IMR-90 (cell line): ENCODE data around the gene OR5AN1. TPM values are rescaled to one million over a fixed set of nuclear protein-coding genes. Genes with fewer than 3 reads are reported as not detected.

Experiments used
- ATAC-seq: fragments of 200-7000 bp; cut with Tn5 transposase; 2 replicates; pipeline ENCODE4 v1.9.1; 2020; ENCODE audit warnings: low read depth, mild to moderate bottlenecking, moderate library complexity
- BruUV-seq: library from RNA; stranded (reverse); fragments of 400-500 nt; replicated peaks from 2 replicates; lab custom pipeline; 2021; lab: Mats Ljungman, UMichigan
- CTCF ChIA-PET: fragments of 300-600 bp; formaldehyde crosslinking; extraction: SDS; loops from one replicate; lab custom pipeline; 2021; ENCODE audit warnings: antibody characterized with exemption; lab: Yijun Ruan, JAX
- POLR2A ChIA-PET: fragments of 300-600 bp; sonication (Branson Sonifier 250); formaldehyde crosslinking; loops from one replicate; lab custom pipeline; 2022; ENCODE audit warnings: antibody characterized with exemption; ENCODE audit not compliant: unreplicated experiment; lab: Charles Lee
- DNase-seq: peaks from one replicate; pipeline ENCODE4 v3.0.0; 2013
- H2AFZ ChIP-seq: replicated peaks from 2 replicates; pipeline ENCODE3; 2013; ENCODE audit warnings: low read length, mild to moderate bottlenecking; ENCODE audit not compliant: poor library complexity
- H2AK5ac ChIP-seq: 2 replicates; pipeline ENCODE4 v1.6.1; 2013; ENCODE audit warnings: low read depth, low read length, inconsistent platforms
- H2AK9ac ChIP-seq: replicated peaks from 2 replicates; pipeline ENCODE3; 2013; ENCODE audit warnings: mild to moderate bottlenecking, low read depth, low read length, moderate library complexity; ENCODE audit not compliant: poor library complexity
- H2BK120ac ChIP-seq: 2 replicates; pipeline ENCODE4 v1.6.1; 2013; ENCODE audit warnings: low read depth, low read length, inconsistent platforms
- H2BK15ac ChIP-seq: 3 replicates; pipeline ENCODE4 v1.6.1; 2013; ENCODE audit warnings: low read depth, low read length, inconsistent platforms
- H2BK20ac ChIP-seq: 2 replicates; pipeline ENCODE4 v1.6.1; 2013; ENCODE audit warnings: low read depth, mild to moderate bottlenecking, inconsistent platforms, low read length, moderate library complexity
- H2BK5ac ChIP-seq: 2 replicates; pipeline ENCODE4 v1.6.1; 2013; ENCODE audit warnings: mild to moderate bottlenecking, low read depth, low read length, inconsistent platforms; ENCODE audit not compliant: poor library complexity, severe bottlenecking
- H3K14ac ChIP-seq: replicated peaks from 2 replicates; pipeline ENCODE4 v1.6.1; 2013; ENCODE audit warnings: low read depth, low read length, inconsistent platforms
- H3K18ac ChIP-seq: 2 replicates; pipeline ENCODE4 v1.6.1; 2013; ENCODE audit warnings: low read depth, low read length, control low read depth
- H3K23ac ChIP-seq: 2 replicates; pipeline ENCODE4 v1.6.1; 2013; ENCODE audit warnings: low read depth, low read length, inconsistent platforms
- H3K27ac ChIP-seq: 2 replicates; pipeline ENCODE4 v1.5.1; 2013; ENCODE audit warnings: mild to moderate bottlenecking, control low read depth, low read length; ENCODE audit not compliant: insufficient read depth
- H3K27me3 ChIP-seq: 2 replicates; pipeline ENCODE4 v1.6.1; 2013; ENCODE audit warnings: low read length; ENCODE audit not compliant: control insufficient read depth, insufficient read depth
- H3K36me3 ChIP-seq: 2 replicates; pipeline ENCODE4 v1.6.1; 2013; ENCODE audit warnings: low read length, mixed read lengths; ENCODE audit not compliant: control insufficient read depth, insufficient read depth
- H3K4ac ChIP-seq: 2 replicates; pipeline ENCODE4 v1.6.1; 2013; ENCODE audit warnings: low read depth, low read length, inconsistent platforms
- H3K4me1 ChIP-seq: 2 replicates; pipeline ENCODE4 v1.6.1; 2013; ENCODE audit warnings: low read length, mixed read lengths; ENCODE audit not compliant: control insufficient read depth, insufficient read depth
- H3K4me2 ChIP-seq: 2 replicates; pipeline ENCODE4 v1.6.1; 2013; ENCODE audit warnings: low read depth, mild to moderate bottlenecking, control low read depth, low read length, moderate library complexity
- H3K4me3 ChIP-seq: 2 replicates; pipeline ENCODE4 v1.5.1; 2013; ENCODE audit warnings: low read depth, mild to moderate bottlenecking, control low read depth, low read length, moderate library complexity; ENCODE audit not compliant: insufficient read depth
- H3K56ac ChIP-seq: 2 replicates; pipeline ENCODE4 v1.6.1; 2013; ENCODE audit warnings: low read length, inconsistent platforms; ENCODE audit not compliant: insufficient read depth; ENCODE audit errors: extremely low read depth
- H3K79me1 ChIP-seq, 2 experiments: 2 replicates each; pipeline ENCODE4 v1.6.1; 2013; ENCODE audit warnings: low read length in 2 of 2, inconsistent platforms in 1 of 2, low read depth in 1 of 2
- H3K9ac ChIP-seq: 2 replicates; pipeline ENCODE4 v1.6.1; 2013; ENCODE audit warnings: low read depth, low read length, control low read depth
- H3K9me1 ChIP-seq: 2 replicates; pipeline ENCODE4 v1.6.1; 2013; ENCODE audit warnings: low read length, inconsistent platforms; ENCODE audit not compliant: insufficient read depth
- H3K9me3 ChIP-seq: 2 replicates; pipeline ENCODE4 v1.6.1; 2013; ENCODE audit warnings: low read length; ENCODE audit not compliant: control insufficient read depth, insufficient read depth
- H4K20me1 ChIP-seq: 2 replicates; pipeline ENCODE4 v1.6.1; 2013; ENCODE audit warnings: low read length, inconsistent platforms; ENCODE audit not compliant: insufficient read depth
- H4K5ac ChIP-seq: 2 replicates; pipeline ENCODE4 v1.6.1; 2013; ENCODE audit warnings: mild to moderate bottlenecking, low read depth, low read length, control low read depth
- H4K8ac ChIP-seq, 2 experiments: 2 replicates each; pipeline ENCODE4 v1.6.1; 2013; ENCODE audit warnings: low read depth in 2 of 2, low read length in 2 of 2, control low read depth in 1 of 2, inconsistent platforms in 1 of 2
- H4K91ac ChIP-seq: 2 replicates; pipeline ENCODE4 v1.6.1; 2013; ENCODE audit warnings: low read depth, low read length, inconsistent platforms; ENCODE audit not compliant: insufficient read depth
- BHLHE40 ChIP-seq: fragments of 150-350 bp; IDR thresholded peaks from 2 replicates; pipeline ENCODE4 v1.6.1; 2016; ENCODE audit warnings: mild to moderate bottlenecking, low read depth, low read length
- CEBPB ChIP-seq: IDR thresholded peaks from 2 replicates; pipeline ENCODE4 v1.6.1; 2012; ENCODE audit warnings: low read depth, low read length, improper control_type of control experiment
- CHD1 ChIP-seq: IDR thresholded peaks from 2 replicates; pipeline ENCODE4 v1.6.1; 2012; ENCODE audit warnings: low read depth, low read length, improper control_type of control experiment
- FOS ChIP-seq: fragments of 150-350 bp; IDR thresholded peaks from 2 replicates; pipeline ENCODE4 v1.6.1; 2016; ENCODE audit warnings: low read depth, low read length
- MAFK ChIP-seq: IDR thresholded peaks from 2 replicates; pipeline ENCODE4 v1.6.1; 2012; ENCODE audit warnings: low read depth, low read length, improper control_type of control experiment
- MAZ ChIP-seq: IDR thresholded peaks from 2 replicates; pipeline ENCODE4 v1.6.1; 2012; ENCODE audit warnings: low read depth, mild to moderate bottlenecking, low read length, improper control_type of control experiment, moderate library complexity, borderline replicate concordance
- MXI1 ChIP-seq: IDR thresholded peaks from 2 replicates; pipeline ENCODE4 v1.6.1; 2012; ENCODE audit warnings: low read depth, mild to moderate bottlenecking, low read length, moderate library complexity, borderline replicate concordance
- NFE2L2 ChIP-seq: fragments of 150-350 bp; IDR thresholded peaks from 2 replicates; pipeline ENCODE4 v1.6.1; 2016; ENCODE audit warnings: low read depth, mild to moderate bottlenecking, low read length
- POLR2A ChIP-seq: IDR thresholded peaks from 2 replicates; pipeline ENCODE4 v1.6.1; 2012; ENCODE audit warnings: mild to moderate bottlenecking, low read depth, low read length
- RAD21 ChIP-seq: IDR thresholded peaks from 2 replicates; pipeline ENCODE4 v1.6.1; 2012; ENCODE audit warnings: low read length, improper control_type of control experiment
- RCOR1 ChIP-seq: IDR thresholded peaks from 2 replicates; pipeline ENCODE4 v1.6.1; 2012; ENCODE audit warnings: mild to moderate bottlenecking, low read length, improper control_type of control experiment; ENCODE audit not compliant: insufficient replicate concordance
- RFX5 ChIP-seq: IDR thresholded peaks from 2 replicates; pipeline ENCODE4 v1.8.0; 2012; ENCODE audit warnings: low read depth, mild to moderate bottlenecking, low read length, moderate library complexity
- SMC3 ChIP-seq: fragments of 150-350 bp; IDR thresholded peaks from 2 replicates; pipeline ENCODE4 v1.6.1; 2016; ENCODE audit warnings: low read depth, mild to moderate bottlenecking, antibody characterized with exemption, low read length, moderate library complexity
- WGBS, 2 experiments: methylation state at CpG; one replicate each; pipeline versions ENCODE4 v1.1.5 to v1.1.7; 2013; ENCODE audit warnings: missing lambda C conversion rate in 2 of 2; ENCODE audit not compliant: insufficient read length in 1 of 2; ENCODE audit errors: extremely low coverage in 2 of 2; 5-methylcytosine and 5-hydroxymethylcytosine counted together
- dilution Hi-C: fragments of 300-500 bp; cut with HindIII; formaldehyde crosslinking; loops from one replicate; pipeline ENCODE4 v1.14.3; 2018; ENCODE audit warnings: low sequenced_read_pairs; ENCODE audit not compliant: unreplicated experiment
- in situ Hi-C: fragments of 300-500 bp; cut with MboI; formaldehyde crosslinking; loops from 3 replicates; pipeline ENCODE4 v1.14.3; 2019; ENCODE audit warnings: low sequenced_read_pairs, inconsistent platforms, mixed read lengths
- intact Hi-C: fragments of 100-400 bp; cut with micrococcal nuclease; formaldehyde crosslinking; loops from 2 replicates; pipeline ENCODE4 v1.10.0; 2022
- polyA plus RNA-seq, 3 experiments: library from polyadenylated mRNA; depleted of rRNA; stranded (reverse); fragments of >200 nt; gene quantifications; 2 replicates each; pipeline ENCODE4 v1.2.3, GENCODE V29; 2012; ENCODE audit warnings: low replicate concordance in 1 of 3
- total RNA-seq: library from RNA; depleted of rRNA; stranded (reverse); fragments of >200 nt; gene quantifications from 2 replicates; pipeline ENCODE4 v1.2.3, GENCODE V29; 2012
- TF ChIP-seq, protein P1 (sequence below): fragments of 150-350 bp; IDR thresholded peaks from 2 replicates; pipeline ENCODE4 v1.6.1; 2017; ENCODE audit warnings: mild to moderate bottlenecking, antibody characterized with exemption, low read length, low read depth
- TF ChIP-seq, protein P2 (sequence below): conservative IDR thresholded peaks from 2 replicates; pipeline ENCODE4 v1.5.1; 2012; ENCODE audit warnings: mild to moderate bottlenecking, low read depth, low read length, improper control_type of control experiment
- TF ChIP-seq, protein P3 (sequence below): fragments of 150-350 bp; IDR thresholded peaks from 2 replicates; pipeline ENCODE4 v1.6.1; 2016; ENCODE audit warnings: low read depth, mild to moderate bottlenecking, low read length, moderate library complexity, borderline replicate concordance

OR5AN1 gene
- total and polyA plus RNA-seq, 2 of the 4 experiments (the other 2 are of a cell fraction) = not detected

DNA sequence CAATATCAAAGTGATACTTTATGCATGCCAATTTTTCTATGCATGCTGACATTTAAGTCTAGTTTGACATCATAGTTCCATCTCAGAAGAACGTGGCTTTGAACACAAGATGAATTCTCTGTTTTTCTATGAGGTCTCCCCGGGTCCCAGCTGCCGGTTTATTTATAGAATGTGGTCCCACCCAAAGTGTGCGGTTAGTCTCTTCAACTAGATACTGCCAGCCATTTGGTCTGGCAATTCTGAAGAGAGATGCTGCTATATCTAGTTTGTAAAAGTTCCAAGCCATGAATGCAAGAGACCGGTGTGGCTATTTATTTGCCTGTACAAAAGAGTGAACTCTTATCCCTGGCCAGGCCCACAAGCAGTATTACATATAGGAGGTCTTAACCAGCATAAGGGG lies 58.3 kb downstream of the OR5AN1 start:
- H3K9ac ChIP-seq = no peak overlapping the region
- no peak overlapping the region for H2BK20ac ChIP-seq
- DNase-seq (no peak), ATAC-seq (no peak)
- no peaks in the 10 kb centered on the region for H4K20me1 ChIP-seq
- POLR2A ChIA-PET = no interaction called here
- H3K23ac ChIP-seq = no peak overlapping the region
- no peak overlapping the region for H2BK15ac ChIP-seq
- no peak overlapping the region for H4K8ac ChIP-seq
- no peak overlapping the region for H3K14ac ChIP-seq
- 0 out of 2 replicates have a peak, but pooled peaks cover under 1% of the 10 kb centered on the region for H3K27me3 ChIP-seq
- no peak overlapping the region for H3K4ac ChIP-seq
- intact Hi-C loops = no loop called here
- H3K56ac ChIP-seq = no peak overlapping the region
- in situ Hi-C loops = no loop called here
- BruUV-seq = no TSS peak
- CTCF ChIA-PET = no interaction called here
- no peak overlapping the region for H2AFZ ChIP-seq
- TF ChIP-seq RFX5 (no peak), BHLHE40 (no peak), FOS (no peak), NFE2L2 (no peak), RAD21 (no peak), MAFK (no peak), CEBPB (no peak), POLR2A (no peak), RCOR1 (no peak), SMC3 (no peak), MAZ (no peak), CHD1 (no peak), MXI1 (no peak)
- TF ChIP-seq, protein P1, sequence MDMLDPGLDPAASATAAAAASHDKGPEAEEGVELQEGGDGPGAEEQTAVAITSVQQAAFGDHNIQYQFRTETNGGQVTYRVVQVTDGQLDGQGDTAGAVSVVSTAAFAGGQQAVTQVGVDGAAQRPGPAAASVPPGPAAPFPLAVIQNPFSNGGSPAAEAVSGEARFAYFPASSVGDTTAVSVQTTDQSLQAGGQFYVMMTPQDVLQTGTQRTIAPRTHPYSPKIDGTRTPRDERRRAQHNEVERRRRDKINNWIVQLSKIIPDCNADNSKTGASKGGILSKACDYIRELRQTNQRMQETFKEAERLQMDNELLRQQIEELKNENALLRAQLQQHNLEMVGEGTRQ = no peak
- TF ChIP-seq, protein P2, sequence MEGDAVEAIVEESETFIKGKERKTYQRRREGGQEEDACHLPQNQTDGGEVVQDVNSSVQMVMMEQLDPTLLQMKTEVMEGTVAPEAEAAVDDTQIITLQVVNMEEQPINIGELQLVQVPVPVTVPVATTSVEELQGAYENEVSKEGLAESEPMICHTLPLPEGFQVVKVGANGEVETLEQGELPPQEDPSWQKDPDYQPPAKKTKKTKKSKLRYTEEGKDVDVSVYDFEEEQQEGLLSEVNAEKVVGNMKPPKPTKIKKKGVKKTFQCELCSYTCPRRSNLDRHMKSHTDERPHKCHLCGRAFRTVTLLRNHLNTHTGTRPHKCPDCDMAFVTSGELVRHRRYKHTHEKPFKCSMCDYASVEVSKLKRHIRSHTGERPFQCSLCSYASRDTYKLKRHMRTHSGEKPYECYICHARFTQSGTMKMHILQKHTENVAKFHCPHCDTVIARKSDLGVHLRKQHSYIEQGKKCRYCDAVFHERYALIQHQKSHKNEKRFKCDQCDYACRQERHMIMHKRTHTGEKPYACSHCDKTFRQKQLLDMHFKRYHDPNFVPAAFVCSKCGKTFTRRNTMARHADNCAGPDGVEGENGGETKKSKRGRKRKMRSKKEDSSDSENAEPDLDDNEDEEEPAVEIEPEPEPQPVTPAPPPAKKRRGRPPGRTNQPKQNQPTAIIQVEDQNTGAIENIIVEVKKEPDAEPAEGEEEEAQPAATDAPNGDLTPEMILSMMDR = no peak
- TF ChIP-seq, protein P3, sequence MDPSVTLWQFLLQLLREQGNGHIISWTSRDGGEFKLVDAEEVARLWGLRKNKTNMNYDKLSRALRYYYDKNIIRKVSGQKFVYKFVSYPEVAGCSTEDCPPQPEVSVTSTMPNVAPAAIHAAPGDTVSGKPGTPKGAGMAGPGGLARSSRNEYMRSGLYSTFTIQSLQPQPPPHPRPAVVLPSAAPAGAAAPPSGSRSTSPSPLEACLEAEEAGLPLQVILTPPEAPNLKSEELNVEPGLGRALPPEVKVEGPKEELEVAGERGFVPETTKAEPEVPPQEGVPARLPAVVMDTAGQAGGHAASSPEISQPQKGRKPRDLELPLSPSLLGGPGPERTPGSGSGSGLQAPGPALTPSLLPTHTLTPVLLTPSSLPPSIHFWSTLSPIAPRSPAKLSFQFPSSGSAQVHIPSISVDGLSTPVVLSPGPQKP = no peak
- H3K9me1 ChIP-seq = no peaks in the 10 kb centered on the region; the same call in 1 of the 2 replicates
- no CpG with 5 or more reads among the region's 5 CpGs for WGBS, 2 experiments
- H3K36me3 ChIP-seq = no peaks in the 10 kb centered on the region
- H3K9me3 ChIP-seq = no peaks in the 10 kb centered on the region
- H2AK9ac ChIP-seq = no peak overlapping the region
- H4K91ac ChIP-seq = no peak overlapping the region
- dilution Hi-C loops = no loop called here
- no peak overlapping the region for H3K4me2 ChIP-seq
- H3K27ac ChIP-seq = no peak overlapping the region
- no peak overlapping the region for H2BK5ac ChIP-seq
- no peaks in the 10 kb centered on the region for H3K79me1 ChIP-seq
- no peak overlapping the region for H3K4me3 ChIP-seq
- H2BK120ac ChIP-seq = no peak overlapping the region
- H3K4me1 ChIP-seq = no peaks in the 10 kb centered on the region
- no peak overlapping the region for H2AK5ac ChIP-seq
- H3K18ac ChIP-seq = no peak overlapping the region
- H4K5ac ChIP-seq = no peak overlapping the region
